ENCODE data around the gene PPM1L. TPM values are rescaled to one million over a fixed set of nuclear protein-coding genes. Genes with fewer than 3 reads are reported as not detected.

Gene PPM1L
- total RNA-seq, 1 experiment from 2014 or later = 5.0 TPM

GRCh38 chr3:161051856-161052255 lies 295.8 kb downstream of the PPM1L start:
- no TSS peak for BruUV-seq (replicated peaks)
- Histone ChIP-seq H3K4me3 (no peak overlapping the region), H3K9me3 (ENCODE audit: insufficient read depth, low read depth) (0 out of 2 replicates have a peak, but pooled peaks cover 3% of the 10 kb centered on the region), H3F3A (ENCODE audit: insufficient read depth, low read depth) (no peaks in the 10 kb centered on the region), H3K79me2 (ENCODE audit: low read depth) (no peaks in the 10 kb centered on the region), H3K9me2 (ENCODE audit: insufficient read depth) (no peaks in the 10 kb centered on the region), H3K27ac (no peak overlapping the region), H3K4me2 (no peak overlapping the region), H2AFZ (no peak overlapping the region), H3K36me3 (ENCODE audit: low read depth) (no peaks in the 10 kb centered on the region), H3K27me3 (ENCODE audit: insufficient read depth, low read depth) (no peaks in the 10 kb centered on the region), H4K20me1 (ENCODE audit: insufficient read depth) (no peaks in the 10 kb centered on the region), H3K4me1 (replicated peaks; ENCODE audit: insufficient read depth) (no peaks in the 10 kb centered on the region)
- intact Hi-C loops (cut with micrococcal nuclease; ENCODE audit: unreplicated experiment) = no loop called here
- DNase-seq = no peak
- TF ChIP-seq CTCF (conservative IDR thresholded peaks at IDR 0.05) (no peak), EZH2 (IDR thresholded peaks at IDR 0.05; ENCODE audit: low read depth) (no peak)
- ChIA-PET CTCF (interaction anchor here (0.6 kb wide), 1 partner anchor 14 kb away, joined by 3 read pairs; no protein-coding TSS in a partner anchor), POLR2A (ENCODE audit: unreplicated experiment) (no interaction called here)

GRCh38 chr3:161054860-161055604 lies 299.0 kb downstream of the PPM1L start:
- Histone ChIP-seq H3K27me3 (ENCODE audit: insufficient read depth, low read depth) (no peaks in the 10 kb centered on the region), H3K36me3 (ENCODE audit: low read depth) (no peaks in the 10 kb centered on the region), H4K20me1 (ENCODE audit: insufficient read depth) (no peaks in the 10 kb centered on the region), H3F3A (ENCODE audit: insufficient read depth, low read depth) (no peaks in the 10 kb centered on the region), H2AFZ (no peak overlapping the region), H3K9me2 (ENCODE audit: insufficient read depth) (no peaks in the 10 kb centered on the region), H3K4me3 (no peak overlapping the region), H3K9me3 (ENCODE audit: insufficient read depth, low read depth) (no peaks in the 10 kb centered on the region), H3K4me2 (no peak overlapping the region), H3K79me2 (ENCODE audit: low read depth) (no peaks in the 10 kb centered on the region), H3K4me1 (replicated peaks; ENCODE audit: insufficient read depth) (no peaks in the 10 kb centered on the region), H3K27ac (no peak overlapping the region)
- CTCF ChIA-PET = no interaction called here
- no TSS peak for BruUV-seq (replicated peaks)
- POLR2A ChIA-PET (ENCODE audit: unreplicated experiment) = no interaction called here
- no peak for TF ChIP-seq CTCF (conservative IDR thresholded peaks at IDR 0.05)
- TF ChIP-seq EZH2 (IDR thresholded peaks at IDR 0.05; ENCODE audit: low read depth) = no peak
- intact Hi-C loops (cut with micrococcal nuclease; ENCODE audit: unreplicated experiment) = no loop called here
- no peak for DNase-seq

- Histone ChIP-seq H3K4me2 (no peak overlapping the region), H3K27me3 (ENCODE audit: insufficient read depth, low read depth) (no peaks in the 10 kb centered on the region), H2AFZ (no peak overlapping the region), H3K27ac (no peak overlapping the region), H3K79me2 (ENCODE audit: low read depth) (no peaks in the 10 kb centered on the region), H3K36me3 (ENCODE audit: low read depth) (no peaks in the 10 kb centered on the region), H3K9me2 (ENCODE audit: insufficient read depth) (no peaks in the 10 kb centered on the region), H3F3A (ENCODE audit: insufficient read depth, low read depth) (no peaks in the 10 kb centered on the region), H4K20me1 (ENCODE audit: insufficient read depth) (no peaks in the 10 kb centered on the region), H3K9me3 (ENCODE audit: insufficient read depth, low read depth) (no peaks in the 10 kb centered on the region), H3K4me1 (replicated peaks; ENCODE audit: insufficient read depth) (peaks cover 2% of the 10 kb centered on the region), H3K4me3 (no peak overlapping the region)
- intact Hi-C loops (cut with micrococcal nuclease; ENCODE audit: unreplicated experiment) = no loop called here
- no peak for DNase-seq
- ChIA-PET POLR2A (ENCODE audit: unreplicated experiment) (no interaction called here), CTCF (interaction anchor here (0.6 kb wide), 1 partner anchor 81 kb away, joined by 5 read pairs; no protein-coding TSS in a partner anchor)
- BruUV-seq (replicated peaks) = no TSS peak
- TF ChIP-seq CTCF (conservative IDR thresholded peaks at IDR 0.05) (no peak), EZH2 (IDR thresholded peaks at IDR 0.05; ENCODE audit: low read depth) (no peak)
Observed at GRCh38 chr3:161064413-161064812, 308.4 kb downstream of the PPM1L start.

All from PC-9 (cell line).